Esophagus squamous epithelium (tissue), 5 donors: ENCODE measurements around the gene POU6F2. TPM values are rescaled to one million over a fixed set of nuclear protein-coding genes. Genes with fewer than 3 reads are reported as not detected.

Source experiments
- DNase-seq: peaks from one replicate; lab custom pipeline; 2025; lab: John Stamatoyannopoulos, UW
- H3K27ac ChIP-seq, 4 donors: fragments of 200-600 bp; sonication (generic); one replicate each; pipeline ENCODE4 v1.5.1; 2016 to 2019; ENCODE audit warnings: mild to moderate bottlenecking in 1 of 4
- H3K27me3 ChIP-seq, 4 donors: fragments of 200-600 bp; sonication (generic); 1 replicate in 3 of 4; 2 replicates in 1 of 4; pipeline versions ENCODE4 v1.5.1 to v1.6.0; 2017 to 2021; ENCODE audit warnings: antibody characterized with exemption in 1 of 4
- H3K36me3 ChIP-seq, 3 donors: fragments of 200-600 bp; sonication (generic); one replicate each; pipeline ENCODE4 v1.5.1; 2016 to 2019
- H3K4me1 ChIP-seq, 3 donors: fragments of 200-600 bp; sonication (generic); one replicate each; pipeline ENCODE4 v1.5.1; 2017 to 2019
- H3K4me3 ChIP-seq, 4 donors: fragments of 200-600 bp; sonication (generic); 1 replicate in 3 of 4; 2 replicates in 1 of 4; pipeline ENCODE4 v1.5.1; 2016 to 2019; ENCODE audit warnings: mild to moderate bottlenecking in 2 of 4, moderate library complexity in 1 of 4
- H3K9me3 ChIP-seq, 3 donors: fragments of 200-600 bp; sonication (generic); one replicate each; pipeline ENCODE4 v1.5.1; 2016 to 2019
- POLR2A ChIP-seq, 4 donors: fragments of 450-650 bp; IDR thresholded peaks; one replicate each; pipeline ENCODE4 v1.6.1; 2017; ENCODE audit warnings: antibody characterized with exemption in 4 of 4, mild to moderate bottlenecking in 4 of 4, moderate library complexity in 3 of 4
- WGBS, 2 donors: methylation state at CpG; one replicate each; pipeline ENCODE4 v1.1.5; 2018; 5-methylcytosine and 5-hydroxymethylcytosine counted together
- intact Hi-C: fragments of 100-400 bp; cut with DNase I; formaldehyde crosslinking; loops from one replicate; pipeline ENCODE4 v1.15.0; 2022
- total RNA-seq, 4 donors: library from RNA; depleted of rRNA; stranded (reverse); fragments of >200 nt; gene quantifications; one replicate each; pipeline ENCODE4 v1.1.0, GENCODE V29; 2016
- TF ChIP-seq, protein P1 (sequence below), 6 experiments: fragments of 450-650 bp in 4 of 6; fragments of 200-600 bp in 2 of 6; sonication (generic) in 2 of 6; IDR thresholded peaks; one replicate each; pipeline ENCODE4 v1.5.1; 2016 to 2019; ENCODE audit warnings: antibody characterized with exemption in 6 of 6, mild to moderate bottlenecking in 4 of 6, moderate library complexity in 4 of 6
- donor health status: DM: yes; HTN: yes; CAD: no.

The POU6F2 gene
- total RNA-seq, 4 donors from 2014 or later, result 0.76 to 1.6 TPM; not detected in 2

GRCh38 chr7:39384386-39384785 lies 406.7 kb downstream of the POU6F2 start:
- Histone ChIP-seq H3K27me3 (no peaks in the 10 kb centered on the region), H3K4me1 (no peaks in the 10 kb centered on the region), H3K27ac (no peak overlapping the region), H3K36me3 (no peaks in the 10 kb centered on the region), H3K9me3 (no peaks in the 10 kb centered on the region), H3K4me3 (no peak overlapping the region)
- no peak for DNase-seq
- TF ChIP-seq POLR2A (IDR thresholded peaks at IDR 0.05), result no peak
- TF ChIP-seq, protein P1, sequence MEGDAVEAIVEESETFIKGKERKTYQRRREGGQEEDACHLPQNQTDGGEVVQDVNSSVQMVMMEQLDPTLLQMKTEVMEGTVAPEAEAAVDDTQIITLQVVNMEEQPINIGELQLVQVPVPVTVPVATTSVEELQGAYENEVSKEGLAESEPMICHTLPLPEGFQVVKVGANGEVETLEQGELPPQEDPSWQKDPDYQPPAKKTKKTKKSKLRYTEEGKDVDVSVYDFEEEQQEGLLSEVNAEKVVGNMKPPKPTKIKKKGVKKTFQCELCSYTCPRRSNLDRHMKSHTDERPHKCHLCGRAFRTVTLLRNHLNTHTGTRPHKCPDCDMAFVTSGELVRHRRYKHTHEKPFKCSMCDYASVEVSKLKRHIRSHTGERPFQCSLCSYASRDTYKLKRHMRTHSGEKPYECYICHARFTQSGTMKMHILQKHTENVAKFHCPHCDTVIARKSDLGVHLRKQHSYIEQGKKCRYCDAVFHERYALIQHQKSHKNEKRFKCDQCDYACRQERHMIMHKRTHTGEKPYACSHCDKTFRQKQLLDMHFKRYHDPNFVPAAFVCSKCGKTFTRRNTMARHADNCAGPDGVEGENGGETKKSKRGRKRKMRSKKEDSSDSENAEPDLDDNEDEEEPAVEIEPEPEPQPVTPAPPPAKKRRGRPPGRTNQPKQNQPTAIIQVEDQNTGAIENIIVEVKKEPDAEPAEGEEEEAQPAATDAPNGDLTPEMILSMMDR (IDR thresholded peaks at IDR 0.05), result no peak
- WGBS, 2 donors, result 80 to 84% methylated on average over 2 of the region's 2 CpGs
- intact Hi-C loops, result no loop called here

DNA sequence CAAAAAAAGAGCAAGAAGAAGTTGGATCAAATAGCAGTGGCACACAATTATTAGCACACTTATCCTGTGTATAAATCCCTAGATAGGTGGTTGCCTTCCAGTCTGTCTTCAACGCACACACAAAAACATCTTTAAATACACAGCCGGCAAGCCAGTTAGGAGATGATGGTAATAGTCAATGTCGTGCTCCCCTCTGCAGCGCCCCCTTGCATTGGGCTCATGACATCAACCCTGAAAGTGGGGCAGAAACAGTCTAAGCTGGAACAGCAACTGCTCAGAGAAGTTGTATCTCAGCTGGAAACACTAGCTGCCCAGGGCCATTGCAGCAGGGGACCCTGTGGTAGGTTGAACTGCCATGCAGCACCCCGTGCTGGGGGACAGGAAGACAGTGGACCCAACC lies 409.0 kb downstream of the POU6F2 start:
- DNase-seq, result no peak
- H3K9me3 ChIP-seq, result no peaks in the 10 kb centered on the region
- 70 to 72% methylated on average over 5 of the region's 5 CpGs for WGBS, 2 donors
- intact Hi-C loops, result no loop called here
- H3K27ac ChIP-seq, result no peak overlapping the region
- H3K36me3 ChIP-seq, result no peaks in the 10 kb centered on the region
- H3K4me3 ChIP-seq, result no peak overlapping the region
- H3K4me1 ChIP-seq, result no peaks in the 10 kb centered on the region
- H3K27me3 ChIP-seq, result peaks cover 0 to 5% (median 0%) of the 10 kb centered on the region in 4 donors
- TF ChIP-seq POLR2A (IDR thresholded peaks at IDR 0.05), result no peak
- TF ChIP-seq, protein P1 (IDR thresholded peaks at IDR 0.05), result no peak

DNA sequence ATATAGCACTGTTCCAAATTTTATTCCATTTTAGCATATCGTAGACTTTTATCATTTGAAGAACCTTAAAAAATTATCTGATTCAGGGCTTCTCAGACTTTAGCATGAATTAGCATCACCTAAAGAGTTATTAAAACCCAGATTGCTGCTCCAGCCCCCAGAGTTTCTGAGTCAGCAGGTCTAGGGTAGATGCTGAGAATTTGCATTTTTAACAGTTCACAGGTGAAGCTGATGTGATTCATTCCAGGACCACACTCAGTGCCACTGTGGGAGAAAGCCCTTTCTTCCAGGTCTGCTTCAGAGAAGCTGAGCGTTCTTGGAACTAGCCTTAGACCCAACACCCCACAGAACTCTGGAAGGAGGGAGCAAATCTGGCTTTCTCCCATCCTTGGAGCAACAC lies 414.4 kb downstream of the POU6F2 start:
- no peaks in the 10 kb centered on the region for H3K4me1 ChIP-seq
- WGBS, 2 donors, result 54 to 64% methylated on average over 2 of the region's 2 CpGs
- H3K27ac ChIP-seq, result no peak overlapping the region
- H3K4me3 ChIP-seq, result no peak overlapping the region
- intact Hi-C loops, result no loop called here
- DNase-seq, result no peak
- H3K27me3 ChIP-seq, result peaks cover 0 to 30% (median 0%) of the 10 kb centered on the region in 4 donors
- H3K9me3 ChIP-seq, result no peaks in the 10 kb centered on the region
- H3K36me3 ChIP-seq, result no peaks in the 10 kb centered on the region
- TF ChIP-seq, protein P1 (IDR thresholded peaks at IDR 0.05), result no peak
- TF ChIP-seq POLR2A (IDR thresholded peaks at IDR 0.05), result no peak

DNA sequence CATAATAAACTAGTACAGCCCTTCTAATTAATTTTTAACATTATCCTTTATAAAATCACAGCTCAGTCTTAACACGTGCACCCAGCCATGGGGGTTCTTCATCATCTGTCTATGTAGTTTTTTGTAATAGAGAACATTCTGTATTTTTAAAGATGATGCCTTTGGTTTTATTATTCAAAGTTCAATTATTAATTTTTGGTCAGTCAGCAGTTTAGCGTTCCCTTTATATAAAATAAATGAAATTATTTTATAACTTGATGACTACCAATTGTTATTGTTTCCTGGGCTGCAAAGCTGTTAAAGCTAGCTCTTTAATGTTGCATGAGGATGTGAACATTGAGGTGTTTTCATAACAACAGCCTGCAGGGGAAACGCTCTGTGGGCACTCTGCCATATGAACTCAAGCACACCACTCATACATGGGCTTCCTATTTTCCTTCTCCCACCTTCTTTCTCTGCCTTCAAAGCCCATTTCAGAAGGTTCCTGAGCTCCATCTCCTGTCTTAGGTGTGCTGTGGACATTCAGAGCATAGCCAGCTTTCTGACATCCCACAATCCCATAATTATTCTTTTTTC lies 416.5 kb downstream of the POU6F2 start:
- intact Hi-C loops, result no loop called here
- no peak overlapping the region for H3K4me3 ChIP-seq
- 33 to 34% methylated on average over 3 of the region's 3 CpGs for WGBS, 2 donors

DNA sequence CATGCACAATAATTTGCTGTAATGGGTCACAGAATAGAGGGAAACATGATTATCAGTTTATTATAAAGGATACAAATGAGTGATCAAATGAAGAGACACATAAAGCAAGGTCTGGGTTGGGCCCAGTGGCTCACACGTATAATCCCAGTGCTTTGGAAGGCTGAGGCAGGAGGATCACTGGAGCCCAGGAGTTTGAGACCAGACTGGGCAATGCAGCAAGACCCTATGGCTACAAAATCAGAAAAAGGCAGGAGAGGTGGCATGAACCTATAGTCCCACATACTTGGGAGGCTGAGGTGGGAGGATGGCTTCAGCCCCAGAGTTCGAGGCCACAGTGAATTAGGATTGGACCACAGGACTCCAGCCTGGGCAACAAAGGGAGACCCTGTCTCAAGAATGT lies 421.7 kb downstream of the POU6F2 start:
- intact Hi-C loops, result no loop called here
- Histone ChIP-seq H3K27ac (no peak overlapping the region), H3K4me1 (no peaks in the 10 kb centered on the region), H3K9me3 (no peaks in the 10 kb centered on the region), H3K4me3 (no peak overlapping the region), H3K27me3 (peaks cover 0 to 20% (median 0%) of the 10 kb centered on the region in 4 donors), H3K36me3 (no peaks in the 10 kb centered on the region)
- TF ChIP-seq, protein P1 (IDR thresholded peaks at IDR 0.05), result no peak
- TF ChIP-seq POLR2A (IDR thresholded peaks at IDR 0.05), result no peak
- no peak for DNase-seq
- 56 to 84% methylated on average over 2 of the region's 2 CpGs for WGBS, 2 donors

More for the DNA sequence above, 416.5 kb downstream of the POU6F2 start:
- no peak for DNase-seq
- TF ChIP-seq, protein P1 (IDR thresholded peaks at IDR 0.05), result no peak
- no peak for TF ChIP-seq POLR2A (IDR thresholded peaks at IDR 0.05)
- no peaks in the 10 kb centered on the region for H3K4me1 ChIP-seq
- H3K9me3 ChIP-seq, result no peaks in the 10 kb centered on the region
- H3K27me3 ChIP-seq, result peaks cover 0 to 30% (median 0%) of the 10 kb centered on the region in 4 donors
- no peak overlapping the region for H3K27ac ChIP-seq
- no peaks in the 10 kb centered on the region for H3K36me3 ChIP-seq
